SK-N-MC (cell line): ENCODE measurements around the gene PAX7.
"Not testable (repeated sequence)": the region's sequence is repeated elsewhere in the genome, so short reads cannot be mapped to it uniquely, and the experiment has no call there.

Source experiments
- DNase-seq: peaks from one replicate; pipeline ENCODE4 v3.0.0-alpha.2; 2011; ENCODE audit warnings: low read depth, low spot score
- H3K27ac ChIP-seq: fragments of 200-600 bp; sonication (generic); 2 replicates; pipeline ENCODE4 v1.5.1; 2016; ENCODE audit warnings: mixed run types
- H3K36me3 ChIP-seq: fragments of 200-600 bp; sonication (generic); 2 replicates; pipeline ENCODE4 v1.6.1; 2017; ENCODE audit warnings: antibody characterized with exemption, low read length, mixed read lengths; ENCODE audit not compliant: insufficient read depth
- H3K4me3 ChIP-seq: fragments of 200-600 bp; sonication (generic); 2 replicates; pipeline ENCODE4 v1.5.1; 2016
- H3K9ac ChIP-seq: fragments of 200-600 bp; sonication (generic); 2 replicates; pipeline ENCODE4 v1.8.0; 2017; ENCODE audit warnings: mixed run types, mixed read lengths; ENCODE audit not compliant: insufficient read length
- H3K9me3 ChIP-seq: fragments of 200-600 bp; sonication (generic); 2 replicates; pipeline ENCODE4 v1.6.1; 2017; ENCODE audit warnings: low read depth, mild to moderate bottlenecking, antibody characterized with exemption, low read length, moderate library complexity, mixed read lengths
- EZH2 ChIP-seq: fragments of 200-600 bp; sonication (generic); IDR thresholded peaks from one replicate; pipeline ENCODE4 v1.6.1; 2017; ENCODE audit warnings: antibody characterized with exemption
- FOXP2 ChIP-seq: optimal IDR thresholded peaks from 2 replicates; pipeline ENCODE3; 2011; ENCODE audit warnings: mild to moderate bottlenecking, moderate library complexity; ENCODE audit not compliant: insufficient read depth; ENCODE audit errors: extremely low read length, control extremely low read depth
- POLR2AphosphoS5 ChIP-seq: IDR thresholded peaks from 2 replicates; pipeline ENCODE4 v1.6.1; 2012; ENCODE audit warnings: mild to moderate bottlenecking, low read depth, low read length, borderline replicate concordance

Gene PAX7

DNA sequence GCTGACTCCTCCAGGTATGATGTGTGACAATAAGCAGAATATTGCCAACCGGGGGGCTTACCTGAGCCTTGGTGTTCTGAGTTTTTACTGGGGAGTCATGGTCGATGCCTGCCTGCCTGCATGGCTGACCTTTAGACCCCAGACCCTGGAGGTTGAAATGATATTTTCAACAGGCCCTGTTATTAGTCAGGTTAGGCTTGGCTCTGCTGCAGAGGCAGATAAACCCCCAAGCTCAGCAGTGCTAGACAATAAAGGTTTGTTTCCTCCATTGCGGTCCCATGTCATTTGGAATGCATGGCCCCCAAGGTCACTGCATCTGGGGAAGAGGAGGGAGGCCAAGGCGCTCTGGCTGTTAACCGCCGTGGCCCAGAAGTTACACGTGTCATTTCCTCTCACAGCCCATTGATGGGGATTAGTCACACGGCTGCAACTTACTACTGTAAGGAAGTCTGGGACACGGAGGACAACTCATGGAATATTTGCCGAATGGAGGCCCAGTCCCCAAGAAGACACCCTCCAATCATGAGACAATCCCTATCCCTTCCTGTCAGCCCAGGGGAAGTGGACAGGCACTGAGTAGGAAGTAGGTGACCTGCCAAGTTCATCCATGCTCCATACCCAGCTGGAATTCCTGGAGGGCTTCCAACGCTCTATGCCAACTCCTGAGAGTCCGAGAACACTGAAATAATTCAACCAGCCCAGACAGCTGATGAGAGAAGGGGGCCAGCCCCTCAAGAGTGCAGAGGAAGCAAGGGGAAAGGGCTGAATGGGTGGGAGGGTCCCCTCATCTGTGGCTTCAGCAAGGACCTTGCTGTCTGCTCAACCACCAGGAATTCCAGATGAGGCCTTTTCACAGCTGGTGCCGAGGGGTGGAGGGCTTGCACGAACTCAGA is 131.5 kb downstream of the PAX7 start:
- no peak overlapping the region for H3K27ac ChIP-seq
- no peak for DNase-seq
- H3K36me3 ChIP-seq, result no peaks in the 10 kb centered on the region
- no peak overlapping the region for H3K9ac ChIP-seq
- TF ChIP-seq EZH2, result no peak
- no peak for TF ChIP-seq POLR2AphosphoS5
- no peak for TF ChIP-seq FOXP2
- H3K9me3 ChIP-seq, result no peaks in the 10 kb centered on the region; the same call in 1 of the 2 replicates
- H3K4me3 ChIP-seq, result no peak overlapping the region

GRCh38 chr1:18764362-18764761 is 133.7 kb downstream of the PAX7 start:
- Histone ChIP-seq H3K36me3 (no peaks in the 10 kb centered on the region), H3K27ac (no peak overlapping the region), H3K9ac (no peak overlapping the region), H3K9me3 (no peaks in the 10 kb centered on the region), H3K4me3 (no peak overlapping the region)
- no peak for TF ChIP-seq POLR2AphosphoS5
- no peak for TF ChIP-seq FOXP2
- no peak for TF ChIP-seq EZH2
- no peak for DNase-seq

DNA sequence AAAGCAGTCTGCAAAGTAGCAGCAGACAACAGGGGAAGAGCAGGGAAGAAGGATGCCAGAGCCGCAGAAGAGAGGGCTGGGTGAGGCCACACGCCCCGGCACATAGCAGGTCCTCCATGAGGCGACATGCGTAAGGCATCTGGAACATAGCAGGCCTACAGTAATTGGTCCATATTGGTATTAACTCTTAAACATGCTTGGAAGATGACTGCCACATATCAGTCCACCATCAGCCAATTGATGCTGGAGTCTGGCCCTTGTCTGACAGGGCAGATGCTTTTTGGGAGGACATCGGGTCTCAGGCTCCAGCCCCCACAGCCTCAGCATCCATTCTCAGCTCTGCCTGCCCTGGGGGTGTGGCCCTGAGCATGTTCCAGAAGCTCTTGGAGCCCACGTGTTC is 135.1 kb downstream of the PAX7 start:
- Histone ChIP-seq H3K9ac (no peak overlapping the region), H3K27ac (no peak overlapping the region), H3K4me3 (no peak overlapping the region), H3K9me3 (no peaks in the 10 kb centered on the region), H3K36me3 (no peaks in the 10 kb centered on the region)
- DNase-seq, result no peak
- TF ChIP-seq EZH2, result no peak
- TF ChIP-seq POLR2AphosphoS5, result no peak

- no peak for TF ChIP-seq FOXP2
- TF ChIP-seq EZH2, result no peak
- no peak for TF ChIP-seq POLR2AphosphoS5
- H3K27ac ChIP-seq, result no peak overlapping the region
- H3K9me3 ChIP-seq, result no peaks in the 10 kb centered on the region
- no peaks in the 10 kb centered on the region for H3K36me3 ChIP-seq
- H3K9ac ChIP-seq, result no peak overlapping the region
- H3K4me3 ChIP-seq, result no peak overlapping the region
- no peak for DNase-seq
Measured at GRCh38 chr1:18766328-18766727, 135.7 kb downstream of the PAX7 start.

DNA sequence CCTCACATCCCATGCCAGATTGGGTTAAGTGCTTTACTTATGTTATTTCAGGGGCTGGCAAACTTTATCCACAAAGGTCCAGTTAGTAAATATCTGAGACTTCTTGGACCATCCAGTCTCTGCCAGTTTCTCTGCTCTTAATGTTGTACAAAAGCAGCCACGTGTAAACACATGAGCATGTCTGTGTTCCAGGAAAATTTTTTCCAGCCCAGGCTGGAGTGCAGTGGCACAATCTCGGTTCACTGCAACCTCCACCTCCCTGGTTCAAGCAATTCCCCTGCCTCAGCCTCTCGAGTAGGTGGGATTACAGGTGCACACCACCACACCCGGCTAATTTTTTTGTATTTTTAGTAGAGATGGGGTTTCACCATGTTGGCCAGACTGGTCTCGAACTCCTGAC is 136.9 kb downstream of the PAX7 start:
- H3K9me3 ChIP-seq, H3K27ac ChIP-seq, DNase-seq, H3K9ac ChIP-seq, H3K4me3 ChIP-seq, H3K36me3 ChIP-seq: not testable (repeated sequence)

DNA sequence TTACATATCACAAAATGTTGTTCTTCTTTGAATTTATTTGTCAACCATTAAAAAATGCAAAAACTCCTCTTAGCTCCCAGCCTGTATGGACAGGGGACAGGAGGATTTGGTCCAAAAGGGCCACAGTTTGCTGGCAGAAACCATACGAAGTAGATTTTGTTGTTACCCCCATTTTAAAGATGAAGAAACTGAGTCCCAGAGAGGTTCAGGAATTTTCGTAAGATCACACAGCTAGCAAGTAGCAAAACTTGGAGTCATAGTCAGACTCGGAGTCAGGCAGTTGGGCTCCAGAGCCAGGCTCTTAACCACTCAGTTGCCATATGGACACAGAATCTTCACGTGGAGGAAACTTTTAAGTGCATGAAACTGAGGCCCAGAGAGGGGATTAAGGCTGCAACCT is 137.4 kb downstream of the PAX7 start:
- Histone ChIP-seq H3K27ac (no peak overlapping the region), H3K4me3 (no peak overlapping the region), H3K9me3 (no peaks in the 10 kb centered on the region), H3K36me3 (no peaks in the 10 kb centered on the region), H3K9ac (no peak overlapping the region)
- DNase-seq, result no peak
- no peak for TF ChIP-seq POLR2AphosphoS5
- no peak for TF ChIP-seq FOXP2
- no peak for TF ChIP-seq EZH2

GRCh38 chr1:18769140-18769539 is 138.5 kb downstream of the PAX7 start:
- Histone ChIP-seq H3K27ac (no peak overlapping the region), H3K36me3 (no peaks in the 10 kb centered on the region), H3K9ac (no peak overlapping the region), H3K9me3 (no peaks in the 10 kb centered on the region), H3K4me3 (no peak overlapping the region)
- no peak for DNase-seq
- TF ChIP-seq FOXP2 (no peak), POLR2AphosphoS5 (no peak), EZH2 (no peak)

- TF ChIP-seq POLR2AphosphoS5 (no peak), EZH2 (no peak), FOXP2 (no peak)
- Histone ChIP-seq H3K36me3 (no peaks in the 10 kb centered on the region), H3K9me3 (no peaks in the 10 kb centered on the region), H3K27ac (no peak overlapping the region), H3K9ac (no peak overlapping the region), H3K4me3 (no peak overlapping the region)
- no peak for DNase-seq
Measured at GRCh38 chr1:18770799-18771198, 140.2 kb downstream of the PAX7 start.

GRCh38 chr1:18773753-18774152 is 143.1 kb downstream of the PAX7 start:
- H3K36me3 ChIP-seq, result no peaks in the 10 kb centered on the region
- no peak for DNase-seq
- H3K9ac ChIP-seq, result no peak overlapping the region
- TF ChIP-seq FOXP2, result no peak
- no peak for TF ChIP-seq POLR2AphosphoS5
- TF ChIP-seq EZH2, result no peak
- no peaks in the 10 kb centered on the region for H3K9me3 ChIP-seq
- H3K27ac ChIP-seq, result no peak overlapping the region
- H3K4me3 ChIP-seq, result no peak overlapping the region
